Keratinocyte (primary cell): ENCODE data around the gene GGACT. TPM values are rescaled to one million over a fixed set of nuclear protein-coding genes. Genes with fewer than 3 reads are reported as not detected.

Source experiments
- DNase-seq: peaks from one replicate; pipeline ENCODE4 v3.0.0-alpha.2; 2011; ENCODE audit warnings: low read depth, missing footprints, low spot score
- FAIRE-seq: peaks from 2 replicates; lab custom pipeline; 2011; peaks lifted over from hg19 to GRCh38; lab: Jason Lieb, UNC
- H2AFZ ChIP-seq: 2 replicates; pipeline ENCODE4 v1.6.0; 2012; ENCODE audit warnings: low read length, control low read depth, inconsistent platforms; ENCODE audit not compliant: control insufficient read depth
- H3K27ac ChIP-seq: 2 replicates; pipeline ENCODE4 v1.5.1; 2011; ENCODE audit warnings: low read length; ENCODE audit not compliant: control insufficient read depth, insufficient read depth
- H3K27me3 ChIP-seq: 3 replicates; pipeline ENCODE4 v1.6.0; 2011; ENCODE audit warnings: low read length; ENCODE audit not compliant: control insufficient read depth, insufficient read depth; ENCODE audit errors: extremely low read depth
- H3K36me3 ChIP-seq, 2 experiments: 2 replicates in 1 of 2; 3 replicates in 1 of 2; pipeline ENCODE4 v1.5.1; 2011; ENCODE audit warnings: low read length in 2 of 2, mild to moderate bottlenecking in 1 of 2; ENCODE audit not compliant: control insufficient read depth in 2 of 2, insufficient read depth in 2 of 2; ENCODE audit errors: extremely low read depth in 1 of 2
- H3K4me1 ChIP-seq: 3 replicates; pipeline ENCODE4 v1.5.1; 2011; ENCODE audit warnings: low read length; ENCODE audit not compliant: control insufficient read depth, insufficient read depth; ENCODE audit errors: extremely low read depth
- H3K4me2 ChIP-seq: 3 replicates; pipeline ENCODE4 v1.6.0; 2011; ENCODE audit warnings: low read depth, low read length; ENCODE audit not compliant: control insufficient read depth, insufficient read depth; ENCODE audit errors: extremely low read depth
- H3K4me3 ChIP-seq, 3 experiments: fragments of 200-600 bp in 1 of 3; sonication (generic) in 1 of 3; 2 replicates in 2 of 3; 3 replicates in 1 of 3; pipeline ENCODE4 v1.5.1; 2011 to 2016; ENCODE audit warnings: low read length in 3 of 3, mild to moderate bottlenecking in 3 of 3, control low read depth in 2 of 3, inconsistent platforms in 1 of 3, low read depth in 1 of 3, mixed read lengths in 1 of 3, mixed run types in 1 of 3, moderate library complexity in 1 of 3; ENCODE audit not compliant: control insufficient read depth in 2 of 3, insufficient read depth in 2 of 3; ENCODE audit errors: extremely low read depth in 1 of 3
- H3K79me2 ChIP-seq: 2 replicates; pipeline ENCODE4 v1.6.0; 2012; ENCODE audit warnings: low read length; ENCODE audit not compliant: control insufficient read depth, insufficient read depth
- H3K9ac ChIP-seq: 3 replicates; pipeline ENCODE4 v1.6.0; 2011; ENCODE audit warnings: low read length; ENCODE audit not compliant: control insufficient read depth, insufficient read depth; ENCODE audit errors: extremely low read depth
- H3K9me1 ChIP-seq: 3 replicates; pipeline ENCODE4 v1.6.0; 2011; ENCODE audit warnings: low read length; ENCODE audit not compliant: control insufficient read depth, insufficient read depth; ENCODE audit errors: extremely low read depth
- H3K9me3 ChIP-seq: 2 replicates; pipeline ENCODE4 v1.5.1; 2012; ENCODE audit warnings: low read depth, low read length; ENCODE audit not compliant: control insufficient read depth
- H4K20me1 ChIP-seq: 3 replicates; pipeline ENCODE4 v1.6.0; 2011; ENCODE audit warnings: low read length; ENCODE audit not compliant: control insufficient read depth, insufficient read depth; ENCODE audit errors: extremely low read depth
- EZH2 ChIP-seq: IDR thresholded peaks from one replicate; pipeline ENCODE4 v1.6.1; 2012; ENCODE audit warnings: inconsistent platforms, mild to moderate bottlenecking, low read length, moderate library complexity
- dilution Hi-C: fragments of 300-500 bp; cut with MboI; formaldehyde crosslinking; loops from one replicate; pipeline ENCODE4 v1.7.0; 2020; ENCODE audit warnings: low sequenced_read_pairs; ENCODE audit not compliant: extremely low pct_ligation_motif_present
- polyA plus RNA-seq, 5 experiments: library from polyadenylated mRNA; depleted of rRNA in 3 of 5; stranded (reverse) in 3 of 5; stranded (forward) in 1 of 5; unstranded in 1 of 5; fragments of >200 nt; gene quantifications; 1 replicate in 1 of 5; 2 replicates in 3 of 5; 3 replicates in 1 of 5; pipeline versions ENCODE4 v1.2.1 to v1.2.3, GENCODE V29; 2011 to 2012; ENCODE audit warnings: missing spikeins in 2 of 5, low read depth in 1 of 5, low replicate concordance in 1 of 5
- TF ChIP-seq, protein P1 (sequence below), 3 experiments: IDR thresholded peaks in 1 of 3; conservative IDR thresholded peaks in 1 of 3; optimal IDR thresholded peaks in 1 of 3; 2 replicates in 2 of 3; 3 replicates in 1 of 3; pipeline versions ENCODE3 to v1.5.1; 2011; ENCODE audit warnings: low read length in 3 of 3, mild to moderate bottlenecking in 3 of 3, moderate library complexity in 2 of 3, control low read depth in 1 of 3, inconsistent platforms in 1 of 3; ENCODE audit not compliant: insufficient read depth in 2 of 3; ENCODE audit errors: extremely low read depth in 1 of 3

GGACT gene
- polyA plus RNA-seq, 1 donor (not counting 4 experiments of a cell fraction or from before 2014, with no cell fraction given): 8.2 TPM

DNA sequence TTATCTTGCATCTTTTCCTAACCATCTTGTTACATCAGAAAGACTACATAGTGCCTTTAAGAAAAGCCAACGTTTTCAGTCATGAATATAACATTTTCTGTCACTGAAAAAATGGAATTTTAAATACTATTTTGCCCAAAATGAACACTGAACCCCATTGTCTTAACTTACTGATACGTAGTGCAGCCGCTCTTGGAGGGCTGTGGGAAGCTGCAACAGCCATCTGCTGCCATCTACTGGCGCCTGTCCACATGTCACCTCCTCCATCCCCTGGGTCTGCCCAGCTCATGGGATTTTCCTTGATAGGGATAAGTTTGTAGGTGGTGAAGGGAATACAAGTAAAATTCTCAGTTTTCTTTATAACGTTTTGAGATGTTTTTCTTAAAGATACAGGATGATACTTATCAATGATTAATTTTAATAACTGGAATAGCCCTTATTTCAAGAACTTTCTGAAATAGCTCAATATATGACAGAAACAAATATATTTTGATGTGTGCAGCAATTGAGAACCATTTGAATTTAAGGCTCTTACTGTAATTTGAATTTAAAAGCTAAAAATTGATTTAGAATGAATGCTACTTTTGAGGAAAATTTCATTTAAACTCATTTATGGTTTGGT, 73.7 kb downstream of the GGACT start:
- no peak overlapping the region for H2AFZ ChIP-seq
- peaks cover 0 to 3% of the 10 kb centered on the region in 2 experiments for H3K36me3 ChIP-seq
- H3K27me3 ChIP-seq: no peaks in the 10 kb centered on the region
- H3K9me3 ChIP-seq: no peaks in the 10 kb centered on the region
- DNase-seq (peak; percentile 15), FAIRE-seq (no peak)
- dilution Hi-C loops: no loop called here
- H3K4me2 ChIP-seq: no peak overlapping the region
- no peak overlapping the region for H3K9ac ChIP-seq
- no peaks in the 10 kb centered on the region for H3K79me2 ChIP-seq
- H3K27ac ChIP-seq: no peak overlapping the region
- TF ChIP-seq, protein P1, sequence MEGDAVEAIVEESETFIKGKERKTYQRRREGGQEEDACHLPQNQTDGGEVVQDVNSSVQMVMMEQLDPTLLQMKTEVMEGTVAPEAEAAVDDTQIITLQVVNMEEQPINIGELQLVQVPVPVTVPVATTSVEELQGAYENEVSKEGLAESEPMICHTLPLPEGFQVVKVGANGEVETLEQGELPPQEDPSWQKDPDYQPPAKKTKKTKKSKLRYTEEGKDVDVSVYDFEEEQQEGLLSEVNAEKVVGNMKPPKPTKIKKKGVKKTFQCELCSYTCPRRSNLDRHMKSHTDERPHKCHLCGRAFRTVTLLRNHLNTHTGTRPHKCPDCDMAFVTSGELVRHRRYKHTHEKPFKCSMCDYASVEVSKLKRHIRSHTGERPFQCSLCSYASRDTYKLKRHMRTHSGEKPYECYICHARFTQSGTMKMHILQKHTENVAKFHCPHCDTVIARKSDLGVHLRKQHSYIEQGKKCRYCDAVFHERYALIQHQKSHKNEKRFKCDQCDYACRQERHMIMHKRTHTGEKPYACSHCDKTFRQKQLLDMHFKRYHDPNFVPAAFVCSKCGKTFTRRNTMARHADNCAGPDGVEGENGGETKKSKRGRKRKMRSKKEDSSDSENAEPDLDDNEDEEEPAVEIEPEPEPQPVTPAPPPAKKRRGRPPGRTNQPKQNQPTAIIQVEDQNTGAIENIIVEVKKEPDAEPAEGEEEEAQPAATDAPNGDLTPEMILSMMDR (optimal IDR thresholded peaks at IDR 0.05 in 1 of 3, IDR thresholded peaks at IDR 0.05 in 1 of 3, conservative IDR thresholded peaks at IDR 0.05 in 1 of 3; ENCODE audit: extremely low read depth in 1 of 3, insufficient read depth in 2 of 3, low read length in 3 of 3): peak; percentile 90 to 98 (median 98)
- TF ChIP-seq EZH2: no peak
- H3K4me1 ChIP-seq: no peaks in the 10 kb centered on the region
- no peaks in the 10 kb centered on the region for H3K9me1 ChIP-seq
- H4K20me1 ChIP-seq: no peaks in the 10 kb centered on the region
- no peak overlapping the region for H3K4me3 ChIP-seq

DNA sequence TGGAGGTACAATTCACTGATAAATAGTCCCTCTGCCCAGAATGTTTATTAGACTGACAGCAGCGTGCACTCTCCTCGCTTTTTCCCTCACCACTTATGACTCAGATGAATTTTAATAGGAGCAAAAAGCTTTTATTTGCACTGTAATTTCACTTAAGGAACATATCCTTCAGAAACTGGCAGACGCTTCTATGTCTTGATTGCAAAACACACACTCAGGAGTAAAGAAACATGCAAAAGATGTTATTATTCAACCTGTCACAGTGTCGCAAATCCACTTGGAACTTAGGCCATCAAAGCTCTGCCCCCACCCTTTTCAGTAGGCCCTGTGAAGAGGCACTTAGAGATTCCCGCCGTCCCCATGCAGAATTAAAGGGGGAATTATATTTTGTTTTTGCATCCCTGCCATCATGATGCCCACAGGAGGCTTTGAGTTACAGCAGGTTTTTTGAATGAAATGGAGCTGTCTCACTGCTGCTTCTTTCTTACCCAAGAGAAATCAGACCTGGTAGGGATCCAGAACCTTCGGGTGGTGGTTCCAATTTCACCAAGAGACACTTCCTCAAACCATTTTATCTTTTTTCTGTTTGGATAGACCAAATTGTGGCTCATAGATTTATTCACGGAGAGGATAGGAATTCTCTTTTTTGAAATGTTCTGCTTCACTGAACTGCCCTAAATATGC, 74.5 kb downstream of the GGACT start:
- no peak overlapping the region for H2AFZ ChIP-seq
- H3K4me3 ChIP-seq: no peak overlapping the region
- no peak overlapping the region for H3K9ac ChIP-seq
- H4K20me1 ChIP-seq: no peaks in the 10 kb centered on the region
- TF ChIP-seq, protein P1 (optimal IDR thresholded peaks at IDR 0.05 in 1 of 3, IDR thresholded peaks at IDR 0.05 in 1 of 3, conservative IDR thresholded peaks at IDR 0.05 in 1 of 3; ENCODE audit: extremely low read depth in 1 of 3, insufficient read depth in 2 of 3, low read length in 3 of 3): no peak
- TF ChIP-seq EZH2: no peak
- H3K9me3 ChIP-seq: no peaks in the 10 kb centered on the region
- no peaks in the 10 kb centered on the region for H3K4me1 ChIP-seq
- no peak overlapping the region for H3K27ac ChIP-seq
- peaks cover 0 to 3% of the 10 kb centered on the region in 2 experiments for H3K36me3 ChIP-seq
- dilution Hi-C loops: no loop called here
- no peaks in the 10 kb centered on the region for H3K9me1 ChIP-seq
- H3K4me2 ChIP-seq: no peak overlapping the region
- FAIRE-seq (no peak), DNase-seq (no peak)
- no peaks in the 10 kb centered on the region for H3K27me3 ChIP-seq
- no peaks in the 10 kb centered on the region for H3K79me2 ChIP-seq
